PC-3 (cell line): Measurements from ENCODE around the gene RRAGC. TPM values are rescaled to one million over a fixed set of nuclear protein-coding genes. Genes with fewer than 3 reads are reported as not detected.

Experiments used
- ATAC-seq: fragments of 200-7000 bp; cut with Tn5 transposase; 2 replicates; pipeline ENCODE4 v1.9.1; 2020; ENCODE audit warnings: mild to moderate bottlenecking, moderate library complexity
- BruUV-seq: library from RNA; stranded (reverse); fragments of 400-500 nt; replicated peaks from 2 replicates; lab custom pipeline; 2021; lab: Mats Ljungman, UMichigan
- CTCF ChIA-PET: fragments of 300-600 bp; sonication (Branson Sonifier 250); formaldehyde crosslinking; loops from one replicate; lab custom pipeline; 2022; ENCODE audit warnings: antibody characterized with exemption; lab: Charles Lee
- POLR2A ChIA-PET: fragments of 300-600 bp; sonication (Branson Sonifier 250); formaldehyde crosslinking; loops from one replicate; lab custom pipeline; 2022; ENCODE audit warnings: antibody characterized with exemption; ENCODE audit not compliant: unreplicated experiment; lab: Charles Lee
- DNase-seq: peaks from one replicate; pipeline ENCODE4 v3.0.0-alpha.2; 2015
- H2AFZ ChIP-seq: fragments of 300-600 bp; sonication (generic); 2 replicates; pipeline ENCODE4 v1.6.0; 2016; ENCODE audit warnings: antibody characterized with exemption, low read length
- H3F3A ChIP-seq: fragments of 300-600 bp; sonication (generic); one replicate; pipeline ENCODE4 v1.6.0; 2017; ENCODE audit warnings: antibody characterized with exemption, low read length, control low read depth, mild to moderate bottlenecking; ENCODE audit not compliant: unreplicated experiment
- H3K27ac ChIP-seq: fragments of 300-600 bp; sonication (generic); 2 replicates; pipeline ENCODE4 v1.5.1; 2016; ENCODE audit warnings: mild to moderate bottlenecking, low read length
- H3K27me3 ChIP-seq: fragments of 300-600 bp; sonication (generic); 2 replicates; pipeline ENCODE4 v1.6.1; 2016; ENCODE audit warnings: low read length, mixed read lengths
- H3K36me3 ChIP-seq: fragments of 300-600 bp; sonication (generic); 2 replicates; pipeline ENCODE4 v1.6.1; 2016; ENCODE audit warnings: low read depth, mixed run types, low read length, mixed read lengths
- H3K4me1 ChIP-seq: fragments of 300-600 bp; sonication (generic); 2 replicates; pipeline ENCODE4 v1.5.1; 2016; ENCODE audit warnings: low read length; ENCODE audit not compliant: insufficient read depth
- H3K4me2 ChIP-seq: fragments of 300-600 bp; sonication (generic); 2 replicates; pipeline ENCODE4 v1.6.0; 2016; ENCODE audit warnings: low read length
- H3K4me3 ChIP-seq: fragments of 300-600 bp; sonication (generic); 2 replicates; pipeline ENCODE4 v1.5.1; 2016; ENCODE audit warnings: mild to moderate bottlenecking, low read length, mixed read lengths
- H3K79me2 ChIP-seq: fragments of 300-600 bp; sonication (generic); 2 replicates; pipeline ENCODE4 v1.6.1; 2017; ENCODE audit warnings: low read length, mixed read lengths
- H3K9ac ChIP-seq: fragments of 300-600 bp; sonication (generic); 2 replicates; pipeline ENCODE4 v1.6.0; 2016; ENCODE audit warnings: mild to moderate bottlenecking, low read length
- H3K9me2 ChIP-seq: fragments of 300-600 bp; sonication (generic); replicated peaks from 2 replicates; pipeline ENCODE4 v1.6.1; 2016; ENCODE audit warnings: mixed run types, low read length, mixed read lengths
- H3K9me3 ChIP-seq: fragments of 300-600 bp; sonication (generic); 2 replicates; pipeline ENCODE4 v1.6.1; 2016; ENCODE audit warnings: low read length, mixed read lengths
- H4K20me1 ChIP-seq: fragments of 300-600 bp; sonication (generic); 2 replicates; pipeline ENCODE4 v1.6.1; 2016; ENCODE audit warnings: low read length, mixed read lengths
- EZH2 ChIP-seq: fragments of 300-600 bp; sonication (generic); IDR thresholded peaks from one replicate; pipeline ENCODE4 v1.6.1; 2017; ENCODE audit warnings: antibody characterized with exemption, mild to moderate bottlenecking, low read length; ENCODE audit not compliant: unreplicated experiment
- EZH2phosphoT487 ChIP-seq: fragments of 300-600 bp; sonication (generic); IDR thresholded peaks from 2 replicates; pipeline ENCODE4 v1.6.1; 2018; ENCODE audit warnings: mild to moderate bottlenecking, antibody characterized with exemption, low read length, borderline replicate concordance
- intact Hi-C: fragments of 100-400 bp; cut with micrococcal nuclease; formaldehyde crosslinking; loops from 2 replicates; pipeline ENCODE4 v1.9.0; 2023
- total RNA-seq: library from RNA; depleted of rRNA; stranded (reverse); fragments of >200 nt; gene quantifications from 2 replicates; pipeline ENCODE4 v1.2.3, GENCODE V29; 2014
- TF ChIP-seq, protein P1 (sequence below): fragments of 300-600 bp; sonication (generic); conservative IDR thresholded peaks from 2 replicates; pipeline ENCODE4 v1.5.1; 2017; ENCODE audit warnings: antibody characterized with exemption, low read depth, mild to moderate bottlenecking, low read length

Gene RRAGC
- total RNA-seq, 1 experiment from 2014 or later, result 7.0 TPM

DNA sequence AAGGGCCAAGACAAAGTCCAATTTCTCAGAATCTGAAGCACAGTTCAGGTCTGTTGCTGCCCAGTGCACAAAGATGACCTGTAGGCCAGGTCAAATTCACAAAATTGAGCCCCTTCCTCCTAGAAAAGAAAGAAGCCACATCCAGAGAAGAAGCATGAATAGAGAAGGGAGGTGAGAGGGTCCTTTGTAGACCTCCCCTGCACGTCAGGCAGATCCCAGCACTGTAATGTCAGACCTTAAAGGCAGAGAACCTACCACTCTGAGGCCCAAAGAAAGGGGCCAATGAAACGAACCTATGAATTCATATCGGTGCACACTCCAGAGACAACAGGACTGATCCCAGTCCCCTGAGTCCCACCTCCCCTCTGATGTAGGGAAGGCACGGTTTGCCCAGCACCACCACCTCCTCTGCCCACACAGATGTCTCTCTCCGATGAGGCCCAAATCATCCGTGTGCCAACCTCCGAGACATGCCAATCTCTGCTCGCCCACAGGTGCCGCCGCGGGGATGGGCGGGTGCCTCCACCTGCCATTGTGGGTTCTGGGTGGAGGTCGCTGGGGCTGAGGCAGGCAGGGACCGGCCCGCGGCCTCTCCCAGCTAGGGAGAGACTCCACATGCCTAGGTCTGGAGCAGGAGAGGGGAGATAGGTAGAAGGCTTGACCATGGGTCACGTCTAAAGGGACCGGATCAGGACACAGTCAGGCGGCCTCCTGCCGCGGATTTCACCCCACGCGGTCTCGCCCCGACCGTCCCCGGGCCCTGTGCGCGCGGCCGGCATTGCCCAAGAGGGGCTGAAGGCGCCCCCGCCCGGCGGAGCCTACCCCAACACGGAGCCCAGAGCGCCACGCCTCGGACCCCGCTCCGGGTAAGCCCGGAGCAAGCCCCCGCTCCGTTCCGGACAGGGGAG, 42.1 kb downstream of the RRAGC start:
- TF ChIP-seq EZH2phosphoT487 (no peak), EZH2 (no peak)
- TF ChIP-seq, protein P1, sequence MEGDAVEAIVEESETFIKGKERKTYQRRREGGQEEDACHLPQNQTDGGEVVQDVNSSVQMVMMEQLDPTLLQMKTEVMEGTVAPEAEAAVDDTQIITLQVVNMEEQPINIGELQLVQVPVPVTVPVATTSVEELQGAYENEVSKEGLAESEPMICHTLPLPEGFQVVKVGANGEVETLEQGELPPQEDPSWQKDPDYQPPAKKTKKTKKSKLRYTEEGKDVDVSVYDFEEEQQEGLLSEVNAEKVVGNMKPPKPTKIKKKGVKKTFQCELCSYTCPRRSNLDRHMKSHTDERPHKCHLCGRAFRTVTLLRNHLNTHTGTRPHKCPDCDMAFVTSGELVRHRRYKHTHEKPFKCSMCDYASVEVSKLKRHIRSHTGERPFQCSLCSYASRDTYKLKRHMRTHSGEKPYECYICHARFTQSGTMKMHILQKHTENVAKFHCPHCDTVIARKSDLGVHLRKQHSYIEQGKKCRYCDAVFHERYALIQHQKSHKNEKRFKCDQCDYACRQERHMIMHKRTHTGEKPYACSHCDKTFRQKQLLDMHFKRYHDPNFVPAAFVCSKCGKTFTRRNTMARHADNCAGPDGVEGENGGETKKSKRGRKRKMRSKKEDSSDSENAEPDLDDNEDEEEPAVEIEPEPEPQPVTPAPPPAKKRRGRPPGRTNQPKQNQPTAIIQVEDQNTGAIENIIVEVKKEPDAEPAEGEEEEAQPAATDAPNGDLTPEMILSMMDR, result no peak
- Histone ChIP-seq H3K9me2 (no peaks in the 10 kb centered on the region), H4K20me1 (no peaks in the 10 kb centered on the region), H3K9me3 (no peaks in the 10 kb centered on the region), H3K4me1 (0 out of 2 replicates have a peak, but pooled peaks cover 5% of the 10 kb centered on the region), H3F3A (no peaks in the 10 kb centered on the region), H3K4me3 (no peak overlapping the region), H3K79me2 (no peaks in the 10 kb centered on the region), H3K27me3 (peaks cover 94% of the 10 kb centered on the region), H3K36me3 (no peaks in the 10 kb centered on the region), H3K27ac (no peak overlapping the region), H3K9ac (no peak overlapping the region), H2AFZ (no peak overlapping the region), H3K4me2 (no peak overlapping the region)
- ATAC-seq, result no peak
- POLR2A ChIA-PET, result no interaction called here
- intact Hi-C loops, result no loop called here
- no peak for DNase-seq
- CTCF ChIA-PET, result no interaction called here
- no TSS peak for BruUV-seq

GRCh38 chr1:38815903-38816627, 43.5 kb downstream of the RRAGC start:
- H3K79me2 ChIP-seq, result no peaks in the 10 kb centered on the region
- ATAC-seq, result no peak
- BruUV-seq, result no TSS peak
- H3K4me1 ChIP-seq, result 0 out of 2 replicates have a peak, but pooled peaks cover 5% of the 10 kb centered on the region
- H2AFZ ChIP-seq, result no peak overlapping the region
- ChIA-PET CTCF (no interaction called here), POLR2A (no interaction called here)
- intact Hi-C loops, result no loop called here
- no peak overlapping the region for H3K4me2 ChIP-seq
- H3K9me2 ChIP-seq, result no peaks in the 10 kb centered on the region
- no peak for TF ChIP-seq EZH2phosphoT487
- TF ChIP-seq, protein P1, result no peak
- no peak for TF ChIP-seq EZH2
- H3K27ac ChIP-seq, result no peak overlapping the region
- H3K9ac ChIP-seq, result no peak overlapping the region
- H3K9me3 ChIP-seq, result no peaks in the 10 kb centered on the region
- no peak for DNase-seq
- H3K27me3 ChIP-seq, result peaks cover 93% of the 10 kb centered on the region
- no peaks in the 10 kb centered on the region for H3K36me3 ChIP-seq
- H3F3A ChIP-seq, result no peaks in the 10 kb centered on the region
- H3K4me3 ChIP-seq, result no peak overlapping the region
- no peaks in the 10 kb centered on the region for H4K20me1 ChIP-seq
